Esophagus mucosa (tissue), 1 donor: ENCODE results near the gene FOXJ3. TPM values are rescaled to one million over a fixed set of nuclear protein-coding genes. Genes with fewer than 3 reads are reported as not detected.

Experiments used
- ATAC-seq: fragments of 200-7000 bp; cut with Tn5 transposase; one replicate; pipeline ENCODE4 v1.9.1; 2020
- total RNA-seq: library from RNA; stranded (reverse); gene quantifications from one replicate; pipeline ENCODE4 v1.2.4, GENCODE V29; 2023
- donor health status: DM: yes; HTN: yes; CAD: no.

FOXJ3 gene
- total RNA-seq, 1 donor from 2014 or later, result 20.6 TPM

- no peak for ATAC-seq
Measured at GRCh38 chr1:42141978-42142377, 193.1 kb downstream of the FOXJ3 start.

- ATAC-seq, result no peak
Measured at GRCh38 chr1:42140191-42140590, 194.8 kb downstream of the FOXJ3 start.

GRCh38 chr1:42139444-42139843 lies 195.6 kb downstream of the FOXJ3 start:
- no peak for ATAC-seq

- ATAC-seq, result no peak
Measured at GRCh38 chr1:42138586-42138985, 196.4 kb downstream of the FOXJ3 start.

GRCh38 chr1:42137766-42138165 lies 197.3 kb downstream of the FOXJ3 start:
- no peak for ATAC-seq

- no peak for ATAC-seq
Measured at GRCh38 chr1:42136466-42136865, 198.6 kb downstream of the FOXJ3 start.

GRCh38 chr1:42135426-42135825 lies 199.6 kb downstream of the FOXJ3 start:
- ATAC-seq, result no peak

- ATAC-seq, result no peak
Measured at GRCh38 chr1:42133809-42134526, 201.1 kb downstream of the FOXJ3 start.

- ATAC-seq, result no peak
Measured at GRCh38 chr1:42133390-42133789, 201.6 kb downstream of the FOXJ3 start.

- no peak for ATAC-seq
Measured at GRCh38 chr1:42130061-42130660, 204.9 kb downstream of the FOXJ3 start.

GRCh38 chr1:42128964-42129363 lies 206.1 kb downstream of the FOXJ3 start:
- ATAC-seq, result no peak

GRCh38 chr1:42128499-42128898 lies 206.5 kb downstream of the FOXJ3 start:
- ATAC-seq, result no peak

- ATAC-seq, result no peak
Measured at GRCh38 chr1:42127767-42128166, 207.3 kb downstream of the FOXJ3 start.

Other genes with a start within 250 kb of the FOXJ3 start
- gene GUCA2B, start 181.8 kb downstream of the FOXJ3 start, total RNA-seq, result not detected
- gene GUCA2A, start 170.5 kb downstream of the FOXJ3 start, total RNA-seq, result not detected
- gene RIMKLA, start 45.6 kb upstream of the FOXJ3 start, total RNA-seq, result 0.08 TPM
- 0.56 TPM for gene ZMYND12, start 120.8 kb upstream of the FOXJ3 start, total RNA-seq
- 58.9 TPM for gene PPCS, start 121.3 kb upstream of the FOXJ3 start, total RNA-seq
- gene CCDC30, start 128.1 kb upstream of the FOXJ3 start, total RNA-seq, result 0.56 TPM